Measurements from ENCODE around the gene WFDC11.
"Not testable (repeated sequence)": the region's sequence is repeated elsewhere in the genome, so short reads cannot be mapped to it uniquely, and the experiment has no call there.

WFDC11 gene

DNA sequence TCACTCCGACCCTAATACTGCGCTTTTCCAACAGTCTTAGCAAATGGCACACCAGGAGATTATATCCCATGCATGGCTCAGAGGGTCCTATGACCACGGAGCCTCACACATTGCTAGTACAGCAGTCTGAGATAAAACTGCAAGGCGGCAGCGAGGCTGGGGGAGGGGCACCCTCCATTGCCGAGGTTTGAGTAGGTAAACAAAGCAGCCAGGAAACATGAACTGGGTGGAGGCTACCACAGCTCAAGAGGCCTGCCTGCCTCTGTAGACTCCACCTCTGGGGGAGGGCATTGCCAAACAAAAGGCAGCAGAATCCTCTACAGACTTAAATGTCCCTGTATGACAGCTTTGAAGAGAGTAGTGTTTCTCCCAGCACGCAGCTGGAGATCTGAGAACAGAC is 18.3 kb downstream of the WFDC11 start:
- H3K36me3 ChIP-seq (ENCODE audit: control insufficient read depth in 2 of 2, insufficient read depth in 2 of 2, low read length in 2 of 2); H3K27ac ChIP-seq (ENCODE audit: low read length); H3K4me1 ChIP-seq (ENCODE audit: control insufficient read depth, insufficient read depth, low read length); H3K4me3 ChIP-seq (ENCODE audit: low read length in 2 of 2); H3K9me3 ChIP-seq (ENCODE audit: control insufficient read depth in 2 of 2, low read length in 2 of 2); H3K27me3 ChIP-seq (ENCODE audit: control insufficient read depth in 1 of 2, insufficient read depth in 2 of 2, low read length in 2 of 2); H3K9ac ChIP-seq (ENCODE audit: low read length in 2 of 2): not testable (repeated sequence)

DNA sequence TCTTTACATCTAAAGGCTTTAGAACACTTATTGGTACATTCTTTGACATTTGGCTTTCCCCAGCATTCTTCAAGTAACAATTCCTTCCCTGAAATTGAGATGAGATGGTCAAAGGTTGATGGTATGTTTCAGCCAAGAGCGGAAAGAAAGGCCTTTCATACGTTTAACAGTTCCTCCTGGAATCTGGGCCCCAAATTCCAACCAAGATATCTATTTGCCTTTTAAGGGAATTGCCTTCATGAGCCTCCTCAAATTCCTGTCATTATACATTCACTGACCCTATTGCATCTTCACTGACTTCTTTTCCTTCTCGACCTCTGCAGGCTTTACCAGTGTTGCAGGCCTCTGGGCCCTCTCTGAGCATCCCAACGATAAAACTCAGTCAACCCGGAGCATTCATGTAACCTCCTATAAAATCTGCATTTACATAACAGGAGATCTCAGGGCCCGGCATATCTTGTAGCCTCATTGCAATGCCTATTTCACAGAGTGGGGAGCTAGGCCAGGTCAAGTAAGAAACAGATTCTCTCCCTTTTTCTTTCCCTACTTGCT is 20.7 kb downstream of the WFDC11 start:
- Histone ChIP-seq H3K9ac (ENCODE audit: low read length in 2 of 2) (no peak overlapping the region), H3K9me3 (ENCODE audit: control insufficient read depth in 2 of 2, low read length in 2 of 2) (no peaks in the 10 kb centered on the region), H3K27me3 (ENCODE audit: control insufficient read depth in 1 of 2, insufficient read depth in 2 of 2, low read length in 2 of 2) (no peaks in the 10 kb centered on the region), H3K4me3 (ENCODE audit: low read length in 2 of 2) (no peak overlapping the region), H3K4me1 (ENCODE audit: control insufficient read depth, insufficient read depth, low read length) (no peaks in the 10 kb centered on the region), H3K27ac (ENCODE audit: low read length) (no peak overlapping the region), H3K36me3 (ENCODE audit: control insufficient read depth in 2 of 2, insufficient read depth in 2 of 2, low read length in 2 of 2) (no peaks in the 10 kb centered on the region)

DNA sequence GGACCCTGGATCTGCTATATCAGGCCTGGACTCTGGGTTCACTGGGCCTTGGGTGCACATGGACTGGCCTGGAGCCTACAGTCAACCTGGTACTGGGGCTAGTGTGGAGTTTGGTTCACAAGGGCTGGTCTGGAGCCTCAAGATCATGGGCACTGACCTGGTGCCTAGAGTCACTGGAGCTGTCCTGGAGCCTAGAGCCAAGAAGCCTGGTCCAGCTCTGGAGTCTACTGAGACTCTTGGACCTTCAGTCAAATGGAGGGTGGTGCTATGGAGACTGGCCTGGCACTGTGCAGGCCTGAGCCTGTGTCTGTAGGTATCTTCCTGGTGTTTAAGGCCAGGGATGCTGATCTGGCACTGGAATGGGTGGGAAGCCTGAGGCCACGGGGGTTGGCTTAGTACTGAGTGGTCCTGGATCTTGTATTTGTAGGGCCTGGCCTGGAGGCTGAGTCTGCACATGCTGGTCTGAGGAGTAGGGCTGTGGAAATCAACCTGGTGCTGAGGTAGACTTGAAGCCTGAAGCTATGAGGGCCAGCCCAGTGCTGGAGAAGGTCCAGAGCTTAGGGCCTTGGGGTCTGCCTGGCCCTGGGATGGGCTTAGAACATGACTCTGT is 22.5 kb downstream of the WFDC11 start:
- no peaks in the 10 kb centered on the region for H3K4me1 ChIP-seq (ENCODE audit: control insufficient read depth, insufficient read depth, low read length)
- no peaks in the 10 kb centered on the region for H3K36me3 ChIP-seq (ENCODE audit: control insufficient read depth in 2 of 2, insufficient read depth in 2 of 2, low read length in 2 of 2)
- no peak overlapping the region for H3K9ac ChIP-seq (ENCODE audit: low read length in 2 of 2)
- no peak overlapping the region for H3K27ac ChIP-seq (ENCODE audit: low read length)
- no peak overlapping the region for H3K4me3 ChIP-seq (ENCODE audit: low read length in 2 of 2)
- no peaks in the 10 kb centered on the region for H3K9me3 ChIP-seq (ENCODE audit: control insufficient read depth in 2 of 2, low read length in 2 of 2)
- H3K27me3 ChIP-seq (ENCODE audit: control insufficient read depth in 1 of 2, insufficient read depth in 2 of 2, low read length in 2 of 2) = no peaks in the 10 kb centered on the region

DNA sequence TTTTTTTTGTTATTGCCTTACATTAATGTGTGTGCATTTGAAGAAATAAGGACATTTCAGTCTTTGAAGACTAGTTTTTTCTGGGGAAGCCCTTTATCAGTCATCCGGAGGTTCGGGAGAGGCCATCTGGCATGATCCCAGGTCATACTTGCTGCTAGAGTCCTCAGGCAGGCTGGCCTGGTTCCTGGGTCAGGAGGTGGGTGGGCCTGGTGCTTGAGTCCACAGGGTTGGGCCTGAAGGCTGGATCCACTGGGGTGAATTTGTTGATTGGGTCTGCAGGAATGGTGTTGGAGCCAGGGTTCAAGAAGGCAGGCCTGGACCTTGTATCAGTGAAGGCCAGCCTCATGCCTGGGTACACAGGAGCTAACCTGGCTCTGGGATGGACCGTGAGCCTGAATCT is 23.2 kb downstream of the WFDC11 start:
- no peaks in the 10 kb centered on the region for H3K4me1 ChIP-seq (ENCODE audit: control insufficient read depth, insufficient read depth, low read length)
- H3K9me3 ChIP-seq (ENCODE audit: control insufficient read depth in 2 of 2, low read length in 2 of 2) = no peaks in the 10 kb centered on the region
- no peak overlapping the region for H3K9ac ChIP-seq (ENCODE audit: low read length in 2 of 2)
- no peak overlapping the region for H3K4me3 ChIP-seq (ENCODE audit: low read length in 2 of 2)
- no peak overlapping the region for H3K27ac ChIP-seq (ENCODE audit: low read length)
- no peaks in the 10 kb centered on the region for H3K36me3 ChIP-seq (ENCODE audit: control insufficient read depth in 2 of 2, insufficient read depth in 2 of 2, low read length in 2 of 2)
- H3K27me3 ChIP-seq (ENCODE audit: control insufficient read depth in 1 of 2, insufficient read depth in 2 of 2, low read length in 2 of 2) = no peaks in the 10 kb centered on the region

DNA sequence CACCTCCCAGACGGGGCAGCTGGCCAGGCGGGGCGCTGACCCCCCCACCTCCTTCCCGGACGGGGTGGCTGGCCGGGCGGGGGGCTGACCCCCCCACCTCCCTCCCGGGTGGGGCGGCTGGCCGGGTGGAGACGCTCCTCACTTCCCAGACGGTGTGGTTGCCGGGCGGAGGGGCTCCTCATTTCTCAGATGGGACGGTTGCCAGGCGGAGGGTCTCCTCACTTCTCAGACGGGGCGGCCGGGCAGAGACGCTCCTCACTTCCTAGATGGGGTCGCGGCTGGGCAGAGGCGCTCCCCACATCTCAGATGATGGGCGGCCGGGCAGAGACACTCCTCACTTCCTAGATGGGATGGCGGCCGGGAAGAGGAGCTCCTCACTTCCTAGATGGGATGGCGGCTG is 24.2 kb downstream of the WFDC11 start:
- H3K36me3 ChIP-seq (ENCODE audit: control insufficient read depth in 2 of 2, insufficient read depth in 2 of 2, low read length in 2 of 2); H3K27ac ChIP-seq (ENCODE audit: low read length); H3K27me3 ChIP-seq (ENCODE audit: control insufficient read depth in 1 of 2, insufficient read depth in 2 of 2, low read length in 2 of 2); H3K4me3 ChIP-seq (ENCODE audit: low read length in 2 of 2); H3K9ac ChIP-seq (ENCODE audit: low read length in 2 of 2); H3K4me1 ChIP-seq (ENCODE audit: control insufficient read depth, insufficient read depth, low read length); H3K9me3 ChIP-seq (ENCODE audit: control insufficient read depth in 2 of 2, low read length in 2 of 2): not testable (repeated sequence)

DNA sequence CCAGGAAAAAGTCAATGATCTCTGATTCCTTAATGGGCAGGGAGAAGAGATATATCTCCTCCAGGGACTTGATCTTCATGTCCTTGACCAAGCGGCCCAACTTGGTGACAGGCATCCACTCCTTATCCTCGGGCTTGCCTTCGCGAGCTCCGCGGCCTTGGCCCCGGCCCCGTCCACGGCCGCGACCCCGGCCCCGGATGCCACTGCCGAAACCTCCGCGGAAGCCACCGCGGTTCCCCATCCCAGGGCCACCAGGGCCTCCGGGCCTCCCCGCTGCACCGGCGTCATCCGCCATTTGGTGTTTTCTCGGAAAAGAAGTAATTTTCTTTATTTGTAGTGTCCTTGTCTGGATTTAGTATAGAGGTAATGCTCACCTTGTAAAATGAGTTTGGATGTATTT is 29.0 kb downstream of the WFDC11 start:
- H3K27ac ChIP-seq (ENCODE audit: low read length); H3K4me1 ChIP-seq (ENCODE audit: control insufficient read depth, insufficient read depth, low read length); H3K36me3 ChIP-seq (ENCODE audit: control insufficient read depth in 2 of 2, insufficient read depth in 2 of 2, low read length in 2 of 2); H3K27me3 ChIP-seq (ENCODE audit: control insufficient read depth in 1 of 2, insufficient read depth in 2 of 2, low read length in 2 of 2); H3K4me3 ChIP-seq (ENCODE audit: low read length in 2 of 2); H3K9me3 ChIP-seq (ENCODE audit: control insufficient read depth in 2 of 2, low read length in 2 of 2); H3K9ac ChIP-seq (ENCODE audit: low read length in 2 of 2): not testable (repeated sequence)

DNA sequence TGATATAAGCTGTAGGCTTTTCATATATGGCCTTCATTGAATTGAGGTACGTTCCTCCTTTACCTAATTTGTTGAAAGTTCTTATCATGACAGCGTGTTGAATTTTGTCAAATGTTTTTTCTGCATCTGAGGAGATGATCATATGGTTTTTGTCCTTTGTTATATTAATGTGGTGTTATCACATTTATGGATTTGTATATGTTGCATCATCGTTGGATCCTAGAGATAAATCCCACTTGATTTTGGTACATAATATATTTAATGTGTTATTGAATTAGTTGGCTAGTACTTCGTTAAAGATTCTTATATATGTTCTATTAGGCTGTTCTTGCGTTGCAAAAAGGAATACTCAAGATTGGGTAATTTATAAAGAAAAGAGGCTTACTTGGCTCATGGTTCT is 30.4 kb downstream of the WFDC11 start:
- H3K9ac ChIP-seq (ENCODE audit: low read length in 2 of 2) = no peak overlapping the region
- H3K4me1 ChIP-seq (ENCODE audit: control insufficient read depth, insufficient read depth, low read length) = no peaks in the 10 kb centered on the region
- no peak overlapping the region for H3K27ac ChIP-seq (ENCODE audit: low read length)
- no peaks in the 10 kb centered on the region for H3K9me3 ChIP-seq (ENCODE audit: control insufficient read depth in 2 of 2, low read length in 2 of 2)
- no peaks in the 10 kb centered on the region for H3K36me3 ChIP-seq (ENCODE audit: control insufficient read depth in 2 of 2, insufficient read depth in 2 of 2, low read length in 2 of 2)
- H3K4me3 ChIP-seq (ENCODE audit: low read length in 2 of 2) = no peak overlapping the region
- H3K27me3 ChIP-seq (ENCODE audit: control insufficient read depth in 1 of 2, insufficient read depth in 2 of 2, low read length in 2 of 2) = no peaks in the 10 kb centered on the region

DNA sequence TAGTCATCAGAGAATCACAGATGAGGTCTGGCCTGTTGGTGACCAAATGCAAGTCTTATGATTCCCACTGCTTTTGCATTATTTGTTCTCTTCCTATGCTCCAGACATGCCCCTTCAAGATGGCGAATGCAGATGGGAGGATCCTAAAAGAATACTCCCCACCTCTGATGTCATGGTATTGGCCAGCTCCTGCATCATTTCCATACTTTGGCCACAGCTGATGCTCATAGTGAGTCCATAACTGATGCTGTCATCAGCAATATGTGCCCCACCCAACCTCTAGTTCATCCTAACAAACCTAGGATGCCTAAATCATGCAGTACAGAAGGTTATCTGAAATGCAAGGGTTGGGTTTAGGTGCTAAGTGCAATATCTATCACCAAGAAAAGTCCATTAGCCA is 33.5 kb downstream of the WFDC11 start:
- H3K4me3 ChIP-seq (ENCODE audit: low read length in 2 of 2) = no peak overlapping the region
- H3K4me1 ChIP-seq (ENCODE audit: control insufficient read depth, insufficient read depth, low read length) = no peaks in the 10 kb centered on the region
- H3K27me3 ChIP-seq (ENCODE audit: control insufficient read depth in 1 of 2, insufficient read depth in 2 of 2, low read length in 2 of 2) = no peaks in the 10 kb centered on the region
- H3K36me3 ChIP-seq (ENCODE audit: control insufficient read depth in 2 of 2, insufficient read depth in 2 of 2, low read length in 2 of 2) = no peaks in the 10 kb centered on the region
- no peak overlapping the region for H3K9ac ChIP-seq (ENCODE audit: low read length in 2 of 2)
- no peaks in the 10 kb centered on the region for H3K9me3 ChIP-seq (ENCODE audit: control insufficient read depth in 2 of 2, low read length in 2 of 2)
- H3K27ac ChIP-seq (ENCODE audit: low read length) = no peak overlapping the region

DNA sequence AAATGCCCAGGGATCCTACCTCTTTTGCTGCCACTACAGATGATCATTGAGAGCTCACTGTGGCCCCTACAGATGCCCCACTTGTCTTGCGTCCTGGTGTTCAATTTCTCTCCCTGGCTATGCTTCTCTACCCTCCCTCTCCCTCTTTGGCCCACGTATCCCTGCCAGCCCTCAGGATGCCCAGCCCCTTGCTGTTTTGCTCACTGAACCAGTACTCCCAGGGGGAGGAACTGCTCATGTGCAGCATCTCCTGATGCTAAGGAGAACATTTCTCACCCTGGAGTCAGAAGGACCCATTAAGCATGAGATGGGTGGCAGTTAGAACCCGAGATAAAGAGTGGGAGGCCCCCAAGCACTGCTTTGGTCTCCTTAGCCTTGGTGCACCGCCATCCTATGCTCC is 38.9 kb downstream of the WFDC11 start, which contains the start of gene WFDC9:
Gene WFDC9, minus strand, starts transcription at position 101 of the 400 bp plus-strand sequence. CDS start 21,103 bp downstream, outside the sequence.
- no peak within 1 kb of the TSS for H3K27ac ChIP-seq (ENCODE audit: low read length)
- no peaks in the 10 kb centered on the region for H3K4me1 ChIP-seq (ENCODE audit: control insufficient read depth, insufficient read depth, low read length)
- H3K36me3 ChIP-seq (ENCODE audit: control insufficient read depth in 2 of 2, insufficient read depth in 2 of 2, low read length in 2 of 2) = no peaks in the 10 kb centered on the region
- no peak within 1 kb of the TSS for H3K9ac ChIP-seq (ENCODE audit: low read length in 2 of 2)
- H3K9me3 ChIP-seq (ENCODE audit: control insufficient read depth in 2 of 2, low read length in 2 of 2) = no peaks in the 10 kb centered on the region
- H3K27me3 ChIP-seq (ENCODE audit: control insufficient read depth in 1 of 2, insufficient read depth in 2 of 2, low read length in 2 of 2) = no peaks in the 10 kb centered on the region
- H3K4me3 ChIP-seq (ENCODE audit: low read length in 2 of 2) = no peak within 1 kb of the TSS

DNA sequence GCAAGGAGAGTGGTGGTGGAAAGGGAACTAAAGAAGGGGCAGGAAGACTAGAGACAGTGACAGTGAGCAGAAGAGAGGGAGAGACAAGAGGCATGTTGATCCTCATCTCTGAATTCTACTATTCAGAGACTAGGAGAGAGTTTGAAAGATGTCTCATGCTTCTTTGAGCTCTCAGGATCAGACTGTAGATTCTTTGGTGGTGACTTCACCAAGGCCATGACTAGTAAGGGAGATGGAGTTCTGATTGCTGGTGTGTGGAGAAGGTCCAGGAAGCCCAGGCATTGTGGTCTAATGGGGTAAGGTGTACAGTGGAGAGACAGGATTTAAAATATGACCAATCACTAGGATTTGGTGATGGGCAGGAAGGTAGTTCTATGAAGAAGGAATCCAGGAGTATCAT is 39.7 kb downstream of the WFDC11 start:
- Histone ChIP-seq H3K36me3 (ENCODE audit: control insufficient read depth in 2 of 2, insufficient read depth in 2 of 2, low read length in 2 of 2) (no peaks in the 10 kb centered on the region), H3K27ac (ENCODE audit: low read length) (no peak overlapping the region), H3K9ac (ENCODE audit: low read length in 2 of 2) (no peak overlapping the region), H3K27me3 (ENCODE audit: control insufficient read depth in 1 of 2, insufficient read depth in 2 of 2, low read length in 2 of 2) (no peaks in the 10 kb centered on the region), H3K4me3 (ENCODE audit: low read length in 2 of 2) (no peak overlapping the region), H3K4me1 (ENCODE audit: control insufficient read depth, insufficient read depth, low read length) (no peaks in the 10 kb centered on the region), H3K9me3 (ENCODE audit: control insufficient read depth in 2 of 2, low read length in 2 of 2) (no peaks in the 10 kb centered on the region)

DNA sequence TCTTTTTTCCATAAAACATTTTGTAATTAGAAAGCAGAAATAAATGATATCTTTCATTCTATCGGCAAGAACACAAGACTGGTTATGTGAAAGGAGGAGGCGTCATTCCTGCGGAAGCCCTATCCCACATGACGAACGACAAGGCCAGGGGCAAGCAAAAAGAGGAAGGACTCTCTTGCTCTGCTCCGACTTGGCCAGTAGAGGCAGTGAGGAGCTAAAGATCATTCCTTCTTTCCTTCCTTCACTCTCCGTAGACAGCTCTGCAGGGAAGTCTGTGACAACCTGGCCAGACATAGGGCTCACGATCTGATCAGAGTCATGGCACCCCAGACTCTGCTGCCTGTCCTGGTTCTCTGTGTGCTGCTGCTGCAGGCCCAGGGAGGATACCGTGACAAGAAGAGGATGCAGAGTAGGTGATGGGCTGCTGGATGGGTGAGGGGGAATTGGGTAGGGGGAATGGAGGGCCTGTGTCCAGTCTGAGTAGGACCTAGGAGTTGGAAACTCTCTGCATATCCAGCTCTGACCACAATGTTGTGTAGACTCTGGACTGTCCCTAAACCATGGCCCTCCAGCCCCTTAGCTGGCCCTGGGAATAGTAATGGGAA is 40.4 kb downstream of the WFDC11 start, which contains the start of gene WFDC10A:
Gene WFDC10A, plus strand, starts transcription at position 244 of the 605 bp plus-strand sequence. Its CDS starts 75 bp downstream, at position 319.
- no peak within 1 kb of the TSS for H3K4me3 ChIP-seq (ENCODE audit: low read length in 2 of 2)
- H3K27ac ChIP-seq (ENCODE audit: low read length) = no peak within 1 kb of the TSS
- no peaks in the 10 kb centered on the region for H3K27me3 ChIP-seq (ENCODE audit: control insufficient read depth in 1 of 2, insufficient read depth in 2 of 2, low read length in 2 of 2)
- H3K9ac ChIP-seq (ENCODE audit: low read length in 2 of 2) = no peak within 1 kb of the TSS
- no peaks in the 10 kb centered on the region for H3K36me3 ChIP-seq (ENCODE audit: control insufficient read depth in 2 of 2, insufficient read depth in 2 of 2, low read length in 2 of 2)
- H3K4me1 ChIP-seq (ENCODE audit: control insufficient read depth, insufficient read depth, low read length) = no peaks in the 10 kb centered on the region
- H3K9me3 ChIP-seq (ENCODE audit: control insufficient read depth in 2 of 2, low read length in 2 of 2) = no peaks in the 10 kb centered on the region
